Fibroblast of mammary gland (primary cell): ENCODE results near the gene MAP3K7.

Experiments used
- DNase-seq: peaks from one replicate; pipeline ENCODE4 v3.0.0-alpha.2; 2010; ENCODE audit warnings: low read depth
- H3K4me3 ChIP-seq: 2 replicates; pipeline ENCODE4 v1.5.1; 2011; ENCODE audit warnings: low read depth, mild to moderate bottlenecking, low read length, moderate library complexity; ENCODE audit not compliant: control insufficient read depth
- CTCF ChIP-seq: conservative IDR thresholded peaks from 2 replicates; pipeline ENCODE4 v1.5.1; 2011; ENCODE audit warnings: low read depth, low read length, inconsistent platforms; ENCODE audit not compliant: control insufficient read depth, insufficient read depth

MAP3K7 gene

GRCh38 chr6:90586836-90587638 is at the start of gene MAP3K7:
Gene MAP3K7 (minus strand): TSS chr6:90587072. CDS start chr6:90586883, 189 bp downstream.
- no peak for TF ChIP-seq CTCF
- DNase-seq = peak; percentile 97
- H3K4me3 ChIP-seq = peak within 1 kb of the TSS; percentile 94

DNA sequence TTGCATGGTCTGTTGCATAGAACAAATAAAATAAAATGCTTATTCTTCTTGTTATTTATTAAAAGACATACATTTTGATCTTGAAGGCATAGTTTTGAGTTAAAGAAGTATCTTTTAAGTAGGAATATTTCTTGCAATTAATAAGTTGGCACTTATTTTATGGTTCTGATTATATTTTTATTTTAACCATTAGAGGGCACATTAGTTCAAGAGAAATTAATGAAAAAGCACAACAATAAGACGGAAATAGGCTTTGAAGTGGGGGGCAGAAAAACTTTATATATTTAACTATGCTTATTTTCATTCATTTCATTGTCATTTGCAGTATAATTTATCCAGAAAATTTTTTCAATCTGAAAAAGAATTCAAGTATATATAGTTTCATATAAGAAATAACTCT is 44.2 kb upstream of the MAP3K7 start:
- H3K4me3 ChIP-seq = no peak overlapping the region
- no peak for DNase-seq
- TF ChIP-seq CTCF = no peak

- H3K4me3 ChIP-seq = no peak overlapping the region
- no peak for DNase-seq
- no peak for TF ChIP-seq CTCF
These were observed 34.7 kb upstream of the MAP3K7 start for GRCh38 chr6:90621581-90621980.

- DNase-seq = no peak
- no peak for TF ChIP-seq CTCF
- H3K4me3 ChIP-seq = no peak overlapping the region
These were observed 32.3 kb upstream of the MAP3K7 start for GRCh38 chr6:90619221-90619620.

DNA sequence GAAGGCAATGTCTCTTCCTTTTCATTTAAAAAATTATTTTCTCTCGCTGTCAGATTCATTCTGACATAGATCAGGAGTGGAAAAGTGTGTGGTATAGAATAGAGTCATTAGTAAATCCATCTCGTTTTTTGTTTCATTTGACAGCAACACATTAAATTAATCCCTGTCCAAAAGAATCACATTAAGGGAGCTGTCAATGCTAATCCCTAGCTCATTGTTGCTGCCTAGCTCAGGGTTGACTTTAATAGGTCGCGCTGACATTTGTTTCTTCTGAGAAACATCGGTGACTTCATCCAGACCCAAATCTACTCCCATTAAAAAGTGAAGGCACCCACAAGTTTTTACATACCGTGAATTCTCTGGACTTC is 25.4 kb upstream of the MAP3K7 start:
- no peak for TF ChIP-seq CTCF
- DNase-seq = no peak
- no peak overlapping the region for H3K4me3 ChIP-seq

DNA sequence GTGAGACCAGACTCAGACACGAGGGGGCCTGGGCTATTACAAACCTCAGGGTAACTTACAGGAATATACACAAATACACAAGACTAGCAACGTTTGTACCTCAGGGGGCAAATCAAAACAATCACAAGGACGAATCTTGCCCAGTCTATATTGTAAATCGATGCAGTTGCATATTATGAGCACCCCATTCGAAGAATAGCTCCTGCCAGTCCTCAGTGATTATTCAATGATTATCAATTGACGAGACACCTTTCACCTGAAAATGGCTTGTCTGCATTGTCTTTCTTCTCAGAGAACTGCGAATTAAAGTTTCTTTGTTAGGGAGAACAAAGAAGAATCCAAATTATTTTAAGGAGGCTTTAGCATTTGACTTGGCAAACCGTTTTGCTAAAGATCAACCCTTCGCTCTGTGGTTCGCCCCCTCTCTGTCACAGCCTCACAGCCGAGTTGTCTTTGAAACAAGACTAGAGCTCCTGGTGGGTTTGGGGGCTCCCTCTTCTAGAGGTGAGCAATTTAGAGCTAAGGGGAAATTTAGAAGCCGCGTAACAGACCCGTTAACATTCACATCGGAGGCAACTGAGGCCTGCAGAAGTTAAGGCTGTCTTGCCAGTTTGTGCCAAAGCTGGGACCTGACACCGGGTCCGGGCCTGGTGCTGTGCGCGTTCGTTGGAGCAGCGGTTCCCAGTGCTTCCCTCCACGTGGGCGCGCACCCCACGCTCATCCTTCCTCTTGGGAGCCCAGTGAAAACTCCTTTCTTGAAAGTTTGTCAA is 24.9 kb upstream of the MAP3K7 start:
- no peak for TF ChIP-seq CTCF
- H3K4me3 ChIP-seq = no peak overlapping the region
- DNase-seq = no peak
